ENCODE results near the gene GP2.

Gene GP2

DNA sequence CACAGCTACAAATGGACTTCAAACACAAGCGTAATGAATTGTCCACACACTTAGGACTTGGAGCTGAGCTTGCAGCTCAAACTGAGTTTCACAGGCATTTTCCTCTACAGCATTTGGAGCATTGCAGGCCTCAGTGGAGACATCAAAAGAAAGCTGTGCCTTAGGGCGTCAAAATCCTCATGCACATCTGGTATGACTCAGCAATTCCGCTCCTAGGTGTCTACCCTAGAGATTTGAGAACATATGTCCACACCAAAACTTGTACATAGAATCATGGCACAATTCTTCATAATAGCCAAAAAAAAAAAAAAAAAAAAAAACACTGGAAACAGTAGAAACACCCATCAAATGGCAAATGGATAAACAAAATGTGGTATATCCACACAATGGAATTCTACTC, 47.1 kb downstream of the GP2 start:
- no peak overlapping the region for H3K4me3 ChIP-seq (ENCODE audit: low read depth, low read length)
- no peak for DNase-seq (ENCODE audit: low read depth)
- TF ChIP-seq, protein P1, sequence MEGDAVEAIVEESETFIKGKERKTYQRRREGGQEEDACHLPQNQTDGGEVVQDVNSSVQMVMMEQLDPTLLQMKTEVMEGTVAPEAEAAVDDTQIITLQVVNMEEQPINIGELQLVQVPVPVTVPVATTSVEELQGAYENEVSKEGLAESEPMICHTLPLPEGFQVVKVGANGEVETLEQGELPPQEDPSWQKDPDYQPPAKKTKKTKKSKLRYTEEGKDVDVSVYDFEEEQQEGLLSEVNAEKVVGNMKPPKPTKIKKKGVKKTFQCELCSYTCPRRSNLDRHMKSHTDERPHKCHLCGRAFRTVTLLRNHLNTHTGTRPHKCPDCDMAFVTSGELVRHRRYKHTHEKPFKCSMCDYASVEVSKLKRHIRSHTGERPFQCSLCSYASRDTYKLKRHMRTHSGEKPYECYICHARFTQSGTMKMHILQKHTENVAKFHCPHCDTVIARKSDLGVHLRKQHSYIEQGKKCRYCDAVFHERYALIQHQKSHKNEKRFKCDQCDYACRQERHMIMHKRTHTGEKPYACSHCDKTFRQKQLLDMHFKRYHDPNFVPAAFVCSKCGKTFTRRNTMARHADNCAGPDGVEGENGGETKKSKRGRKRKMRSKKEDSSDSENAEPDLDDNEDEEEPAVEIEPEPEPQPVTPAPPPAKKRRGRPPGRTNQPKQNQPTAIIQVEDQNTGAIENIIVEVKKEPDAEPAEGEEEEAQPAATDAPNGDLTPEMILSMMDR (conservative IDR thresholded peaks at IDR 0.05; ENCODE audit: low read depth, low read length) = no peak

DNA sequence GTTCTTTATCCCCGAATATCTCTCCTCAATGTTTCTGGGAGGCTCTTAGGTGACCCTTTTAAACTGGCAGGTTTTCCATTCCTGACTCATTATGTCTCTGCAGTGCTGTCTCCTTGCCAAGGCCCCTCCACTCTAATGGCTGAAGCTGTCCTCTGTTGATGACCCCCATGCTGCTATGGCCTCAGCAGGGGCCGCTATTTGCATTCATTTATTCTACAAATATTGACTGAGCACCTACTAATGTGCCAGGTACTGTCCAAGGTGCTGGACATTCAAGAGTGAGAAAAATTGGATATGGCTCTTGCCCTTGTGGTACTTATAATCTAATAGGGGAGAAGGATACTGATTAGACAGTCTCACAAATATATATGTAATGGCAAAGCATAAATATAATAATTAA, 55.4 kb downstream of the GP2 start:
- no peak for DNase-seq (ENCODE audit: low read depth)

DNA sequence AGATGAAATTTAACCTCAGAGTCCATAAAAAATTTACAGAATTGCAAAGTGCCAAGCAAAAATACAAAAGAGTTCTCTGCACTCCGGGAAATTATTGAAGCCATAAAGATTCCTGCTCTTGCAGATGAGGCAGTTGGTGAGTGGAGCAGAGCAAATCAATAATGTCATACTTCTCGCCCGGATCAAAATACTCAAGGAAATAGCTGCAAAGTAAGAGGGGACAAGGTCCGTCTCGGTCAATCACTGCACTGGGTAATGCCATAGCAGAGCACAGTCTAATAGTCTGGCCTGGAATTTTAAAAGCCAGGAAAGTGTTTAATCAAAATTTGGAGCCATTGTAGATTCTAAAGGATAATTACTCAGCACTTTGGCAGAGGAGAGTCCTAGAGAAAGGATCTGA, 58.9 kb downstream of the GP2 start:
- TF ChIP-seq, protein P1 (conservative IDR thresholded peaks at IDR 0.05; ENCODE audit: low read depth, low read length) = no peak
- DNase-seq (ENCODE audit: low read depth) = no peak
- no peak overlapping the region for H3K4me3 ChIP-seq (ENCODE audit: low read depth, low read length)

More for the DNA sequence above, 55.4 kb downstream of the GP2 start:
- TF ChIP-seq, protein P1 (conservative IDR thresholded peaks at IDR 0.05; ENCODE audit: low read depth, low read length) = no peak
- H3K4me3 ChIP-seq (ENCODE audit: low read depth, low read length) = no peak overlapping the region

DNA sequence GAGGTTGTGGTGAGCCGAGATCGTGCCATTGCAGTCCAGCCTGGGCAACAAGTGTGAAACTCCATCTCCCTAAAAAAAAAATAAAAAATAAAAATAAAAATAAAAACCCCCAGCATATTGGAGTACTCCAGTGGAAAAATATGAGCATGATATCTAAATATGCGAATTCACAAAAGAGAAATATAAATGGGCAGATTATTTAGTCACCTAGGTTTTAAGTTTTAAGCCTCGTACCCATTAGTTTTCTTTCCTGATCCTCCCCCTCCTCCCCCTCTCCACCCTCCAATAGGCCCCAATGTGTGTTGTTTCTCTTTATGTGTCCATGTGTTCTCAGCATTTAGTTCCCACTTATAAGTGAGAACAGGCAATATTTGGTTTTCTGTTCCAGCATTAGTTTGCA, 62.3 kb downstream of the GP2 start:
- H3K4me3 ChIP-seq (ENCODE audit: low read depth, low read length) = no peak overlapping the region
- no peak for DNase-seq (ENCODE audit: low read depth)
- TF ChIP-seq, protein P1 (conservative IDR thresholded peaks at IDR 0.05; ENCODE audit: low read depth, low read length) = no peak

DNA sequence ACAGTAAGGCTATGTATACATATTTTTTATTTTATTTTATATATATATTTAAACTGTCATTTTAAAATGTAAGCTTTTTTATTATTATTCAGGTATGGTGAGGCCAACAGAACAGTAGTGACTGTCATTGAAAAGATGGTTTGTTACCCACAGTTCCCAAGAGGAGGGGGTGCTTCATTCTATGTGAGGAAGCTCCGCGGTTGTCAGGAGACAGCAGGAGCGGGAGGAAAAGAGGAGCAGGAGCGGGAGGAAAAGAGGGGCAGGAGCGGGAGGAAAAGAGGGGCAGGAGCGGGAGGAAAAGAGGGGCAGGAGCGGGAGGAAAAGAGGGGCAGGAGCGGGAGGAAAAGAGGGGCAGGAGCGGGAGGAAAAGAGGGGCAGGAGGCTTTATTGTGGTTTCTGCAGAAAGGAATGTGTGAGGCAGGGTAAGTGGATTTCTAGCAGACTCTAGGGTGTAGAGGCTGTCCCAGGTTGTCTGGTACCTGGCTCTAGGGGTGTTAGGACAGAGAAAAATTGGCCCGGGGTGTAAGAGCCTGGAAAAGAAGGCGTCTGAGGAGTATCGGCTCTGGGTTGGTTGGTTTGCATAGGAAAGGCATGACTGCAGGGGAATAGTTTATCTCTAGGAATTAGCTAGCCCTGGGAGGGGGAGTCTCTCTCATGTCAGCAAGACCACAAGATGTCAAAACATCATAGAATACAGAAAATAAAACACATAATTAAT, 64.0 kb downstream of the GP2 start:
- H3K4me3 ChIP-seq (ENCODE audit: low read depth, low read length) = no peak overlapping the region
- TF ChIP-seq, protein P1 (conservative IDR thresholded peaks at IDR 0.05; ENCODE audit: low read depth, low read length) = no peak
- no peak for DNase-seq (ENCODE audit: low read depth)

- no peak for DNase-seq (ENCODE audit: low read depth)
- no peak overlapping the region for H3K4me3 ChIP-seq (ENCODE audit: low read depth, low read length)
- TF ChIP-seq, protein P1 (conservative IDR thresholded peaks at IDR 0.05; ENCODE audit: low read depth, low read length) = no peak
Measured at GRCh38 chr16:20262248-20262647, 65.1 kb downstream of the GP2 start.
